PC-9 (cell line): Measurements from ENCODE around the gene FILIP1L.

Source experiments
- EZH2 ChIP-seq: fragments of 200-600 bp; sonication (generic); IDR thresholded peaks from 2 replicates; pipeline ENCODE4 v1.8.0; 2017; ENCODE audit warnings: antibody characterized with exemption, low read depth
- TF ChIP-seq, protein P1 (sequence below): fragments of 200-600 bp; sonication (generic); conservative IDR thresholded peaks from 2 replicates; pipeline ENCODE4 v1.6.1; 2017; ENCODE audit warnings: mixed run types, antibody characterized with exemption, mild to moderate bottlenecking, moderate library complexity

DNA sequence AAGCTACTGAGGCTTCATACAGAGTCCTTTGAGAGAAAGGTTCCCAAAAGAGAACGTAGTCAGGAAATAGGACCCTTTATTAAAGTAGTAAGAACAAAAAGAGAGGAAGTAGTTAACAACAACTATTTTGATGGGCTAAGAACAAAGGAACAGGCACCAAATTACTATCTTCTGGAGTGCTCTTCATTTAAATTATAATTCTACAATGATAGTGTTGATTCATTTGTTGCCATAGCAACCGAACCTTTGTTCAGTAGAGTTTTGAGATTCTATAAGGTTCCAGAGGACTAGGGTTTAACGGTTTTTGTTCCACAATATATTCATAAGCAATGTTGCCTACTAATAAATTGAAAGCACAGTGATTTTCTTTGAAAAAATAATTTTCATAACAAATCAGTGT lies 217.8 kb downstream of the FILIP1L start:
- TF ChIP-seq, protein P1, sequence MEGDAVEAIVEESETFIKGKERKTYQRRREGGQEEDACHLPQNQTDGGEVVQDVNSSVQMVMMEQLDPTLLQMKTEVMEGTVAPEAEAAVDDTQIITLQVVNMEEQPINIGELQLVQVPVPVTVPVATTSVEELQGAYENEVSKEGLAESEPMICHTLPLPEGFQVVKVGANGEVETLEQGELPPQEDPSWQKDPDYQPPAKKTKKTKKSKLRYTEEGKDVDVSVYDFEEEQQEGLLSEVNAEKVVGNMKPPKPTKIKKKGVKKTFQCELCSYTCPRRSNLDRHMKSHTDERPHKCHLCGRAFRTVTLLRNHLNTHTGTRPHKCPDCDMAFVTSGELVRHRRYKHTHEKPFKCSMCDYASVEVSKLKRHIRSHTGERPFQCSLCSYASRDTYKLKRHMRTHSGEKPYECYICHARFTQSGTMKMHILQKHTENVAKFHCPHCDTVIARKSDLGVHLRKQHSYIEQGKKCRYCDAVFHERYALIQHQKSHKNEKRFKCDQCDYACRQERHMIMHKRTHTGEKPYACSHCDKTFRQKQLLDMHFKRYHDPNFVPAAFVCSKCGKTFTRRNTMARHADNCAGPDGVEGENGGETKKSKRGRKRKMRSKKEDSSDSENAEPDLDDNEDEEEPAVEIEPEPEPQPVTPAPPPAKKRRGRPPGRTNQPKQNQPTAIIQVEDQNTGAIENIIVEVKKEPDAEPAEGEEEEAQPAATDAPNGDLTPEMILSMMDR, result no peak
- TF ChIP-seq EZH2, result no peak
